IPS-11a (cell line): ENCODE results near the gene TSGA10.
"Not testable (repeated sequence)": the region's sequence is repeated elsewhere in the genome, so short reads cannot be mapped to it uniquely, and the experiment has no call there.

Experiments used
- H3K4me3 ChIP-seq: one replicate; pipeline ENCODE4 v1.5.1; 2013; ENCODE audit warnings: low read depth, low read length, control low read depth

TSGA10 gene, protein sequence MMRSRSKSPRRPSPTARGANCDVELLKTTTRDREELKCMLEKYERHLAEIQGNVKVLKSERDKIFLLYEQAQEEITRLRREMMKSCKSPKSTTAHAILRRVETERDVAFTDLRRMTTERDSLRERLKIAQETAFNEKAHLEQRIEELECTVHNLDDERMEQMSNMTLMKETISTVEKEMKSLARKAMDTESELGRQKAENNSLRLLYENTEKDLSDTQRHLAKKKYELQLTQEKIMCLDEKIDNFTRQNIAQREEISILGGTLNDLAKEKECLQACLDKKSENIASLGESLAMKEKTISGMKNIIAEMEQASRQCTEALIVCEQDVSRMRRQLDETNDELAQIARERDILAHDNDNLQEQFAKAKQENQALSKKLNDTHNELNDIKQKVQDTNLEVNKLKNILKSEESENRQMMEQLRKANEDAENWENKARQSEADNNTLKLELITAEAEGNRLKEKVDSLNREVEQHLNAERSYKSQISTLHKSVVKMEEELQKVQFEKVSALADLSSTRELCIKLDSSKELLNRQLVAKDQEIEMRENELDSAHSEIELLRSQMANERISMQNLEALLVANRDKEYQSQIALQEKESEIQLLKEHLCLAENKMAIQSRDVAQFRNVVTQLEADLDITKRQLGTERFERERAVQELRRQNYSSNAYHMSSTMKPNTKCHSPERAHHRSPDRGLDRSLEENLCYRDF

GRCh38 chr2:99154643-99155536, at the start of gene TSGA10, which contains the start of gene LIPT1:
TSS of gene TSGA10 (minus strand) at chr2:99154942. CDS start at chr2:99109439, 45,503 bp downstream.
TSS of gene LIPT1 (plus strand) at chr2:99154967. CDS start at chr2:99161958, 6,991 bp downstream.
- H3K4me3 ChIP-seq = peak within 1 kb of the TSS; percentile 88

GRCh38 chr2:99201959-99202678, 47.4 kb upstream of the TSGA10 start:
- H3K4me3 ChIP-seq = no peak overlapping the region

DNA sequence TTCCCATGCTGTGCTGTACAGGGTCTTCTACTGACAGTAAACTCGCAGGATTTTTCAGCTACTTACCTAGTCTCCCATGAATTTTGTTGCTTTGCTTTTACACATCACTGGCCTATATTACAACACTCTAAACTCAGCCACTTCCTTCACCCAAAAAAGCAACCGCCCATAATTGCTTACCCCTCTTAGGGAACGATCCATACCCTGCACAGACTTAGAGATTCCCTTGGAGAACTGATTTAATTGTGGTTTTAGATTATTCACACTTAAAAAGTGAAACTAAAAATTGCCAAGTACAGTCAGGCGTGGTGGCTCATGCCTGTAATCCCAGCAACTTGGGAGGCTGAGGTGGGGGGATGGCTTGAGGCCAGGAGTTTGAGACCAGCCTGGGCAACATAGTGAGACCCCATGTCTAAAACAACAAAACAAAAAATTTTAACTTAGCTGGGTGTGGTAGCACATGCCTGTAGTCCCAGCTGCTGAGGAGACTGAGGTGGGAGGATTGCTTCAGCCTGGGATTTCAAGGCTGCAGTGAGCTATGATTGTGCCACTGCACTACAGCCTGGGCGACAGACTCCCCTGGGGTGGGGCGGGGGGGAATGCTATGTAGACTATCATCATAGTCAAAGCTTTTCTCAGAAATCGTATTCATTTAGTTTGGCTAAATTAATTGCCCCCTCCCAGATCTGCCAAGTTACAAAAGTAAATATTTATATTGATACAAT, 45.5 kb upstream of the TSGA10 start:
- no peak overlapping the region for H3K4me3 ChIP-seq

- H3K4me3 ChIP-seq = no peak overlapping the region
These were observed 43.5 kb upstream of the TSGA10 start for GRCh38 chr2:99198103-99198841.

GRCh38 chr2:99192364-99192763, 37.6 kb upstream of the TSGA10 start:
- H3K4me3 ChIP-seq = not testable (repeated sequence)

GRCh38 chr2:99190548-99190947, 35.8 kb upstream of the TSGA10 start:
- no peak overlapping the region for H3K4me3 ChIP-seq

DNA sequence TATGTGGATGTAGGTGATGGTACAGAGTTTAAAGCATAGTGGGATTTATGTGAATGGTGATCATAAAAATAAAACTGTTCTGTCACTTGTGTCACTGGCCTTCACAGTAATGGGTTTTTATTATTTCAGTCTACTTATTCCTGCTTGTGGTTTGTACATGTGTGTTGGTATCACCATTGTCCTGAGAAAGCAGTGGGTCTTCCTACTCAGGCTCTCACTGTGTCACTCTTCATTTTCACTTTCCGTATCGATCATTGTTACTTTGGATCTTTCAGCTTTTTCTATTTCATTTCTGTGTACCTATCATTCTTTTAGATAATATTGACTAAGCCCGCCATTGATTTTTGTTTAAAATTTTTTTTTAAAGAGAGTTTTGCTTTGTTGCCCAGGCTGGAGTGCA, 33.6 kb upstream of the TSGA10 start:
- H3K4me3 ChIP-seq = no peak overlapping the region

- H3K4me3 ChIP-seq = no peak overlapping the region
These were observed 32.3 kb upstream of the TSGA10 start for GRCh38 chr2:99187011-99187410.

- no peak overlapping the region for H3K4me3 ChIP-seq
These were observed 30.1 kb upstream of the TSGA10 start for GRCh38 chr2:99184811-99185210.

- H3K4me3 ChIP-seq = no peak overlapping the region
These were observed 28.3 kb upstream of the TSGA10 start for GRCh38 chr2:99183025-99183424.

DNA sequence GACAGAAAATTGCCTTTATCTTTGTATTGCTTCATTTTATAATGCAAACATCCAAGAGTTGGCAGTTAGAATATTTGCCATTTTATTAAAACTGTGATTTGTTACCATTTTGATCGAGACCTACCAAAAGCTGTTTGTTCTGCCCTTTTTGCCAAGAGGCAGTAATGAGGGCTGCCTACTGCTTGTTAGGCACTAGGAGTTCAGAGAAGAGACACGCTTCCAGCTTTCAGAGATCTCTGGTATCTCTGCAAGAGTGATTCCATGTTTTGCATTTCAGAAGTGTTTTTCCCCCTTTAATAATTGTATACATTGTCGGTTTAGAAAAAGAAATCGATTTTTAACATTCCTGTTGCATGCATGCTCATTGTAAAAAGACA, 26.9 kb upstream of the TSGA10 start:
- peak overlapping the region; percentile 97 for H3K4me3 ChIP-seq

GRCh38 chr2:99180755-99181623, 26.2 kb upstream of the TSGA10 start, which contains the start of the genes MITD1 and MRPL30:
TSS of gene MITD1 (minus strand) at chr2:99181058. CDS start at chr2:99180981, 77 bp downstream.
TSS of gene MRPL30 (plus strand) at chr2:99181184. CDS start at chr2:99186204, 5,020 bp downstream.
- H3K4me3 ChIP-seq = peak within 1 kb of the TSS; percentile 97

DNA sequence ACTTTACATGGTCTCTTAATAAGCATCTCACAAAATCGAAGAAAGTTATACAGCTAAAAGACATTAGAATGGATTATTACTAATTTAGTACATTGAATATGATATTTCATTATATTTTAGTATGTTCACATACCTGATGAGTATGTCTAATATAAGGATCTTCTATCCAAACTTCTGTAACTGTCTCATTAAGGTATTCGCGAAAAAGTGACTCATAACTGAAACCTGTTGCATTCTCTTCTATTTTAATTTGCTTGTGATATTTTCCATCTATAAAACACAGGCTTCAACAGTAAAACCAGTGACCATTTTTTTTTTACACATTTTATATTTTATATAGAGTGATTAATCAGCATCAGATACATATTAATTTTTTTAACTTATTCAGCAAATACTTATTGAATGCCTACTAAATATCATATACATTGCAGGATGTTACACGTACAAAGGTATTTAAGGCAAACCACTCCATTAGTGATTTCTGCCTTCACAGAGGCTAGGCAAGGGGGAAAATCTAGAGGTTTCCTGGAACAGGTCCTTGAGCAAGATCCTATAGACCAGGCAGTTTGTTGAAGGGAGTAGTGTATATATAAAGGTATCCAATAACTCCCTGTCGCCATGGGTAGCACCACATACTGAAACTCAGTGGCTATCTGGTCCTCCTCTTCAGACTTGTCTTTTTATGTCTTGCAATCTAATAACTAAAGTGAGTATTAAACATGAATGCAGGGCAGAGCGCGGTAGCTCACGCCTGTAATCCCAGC, 16.8 kb upstream of the TSGA10 start:
- H3K4me3 ChIP-seq = no peak overlapping the region

DNA sequence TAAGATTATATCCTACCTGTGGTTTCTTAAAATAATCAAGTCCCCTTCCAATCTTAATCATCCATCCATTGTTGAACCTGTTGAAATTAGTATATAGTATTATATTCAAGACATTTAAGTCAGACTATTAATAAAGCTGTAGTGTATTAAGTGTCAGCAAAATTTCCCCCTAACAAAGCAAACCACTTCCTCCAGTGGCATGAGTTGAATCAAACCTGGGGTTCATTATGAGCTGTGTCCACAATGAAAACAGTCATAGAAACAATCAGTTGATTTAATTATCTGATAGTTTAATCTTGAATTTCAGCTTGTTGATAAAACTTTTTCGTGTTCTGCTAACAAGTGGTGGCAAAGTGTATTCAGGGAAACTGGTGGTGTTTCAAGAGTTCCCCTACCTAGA, 14.8 kb upstream of the TSGA10 start:
- H3K4me3 ChIP-seq = no peak overlapping the region

DNA sequence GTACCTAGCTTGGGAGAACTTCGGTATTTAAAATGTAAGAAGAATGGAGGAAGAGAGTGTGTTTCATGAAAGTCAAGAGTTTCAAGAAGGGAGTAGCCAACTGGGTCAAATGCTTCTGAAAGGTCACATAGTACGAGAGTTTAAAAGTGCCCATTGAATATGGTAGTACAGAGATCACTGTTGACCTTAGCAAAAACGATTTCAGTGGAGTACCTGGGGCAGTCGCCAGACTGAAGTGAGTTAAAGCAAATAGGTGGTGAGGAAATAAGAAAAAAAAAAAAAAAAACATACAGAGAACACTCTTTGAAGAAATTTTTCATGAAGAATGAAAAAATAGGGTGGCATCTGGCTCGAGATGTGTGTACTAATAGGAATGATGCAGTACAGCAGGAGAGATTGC, 11.5 kb upstream of the TSGA10 start:
- no peak overlapping the region for H3K4me3 ChIP-seq

DNA sequence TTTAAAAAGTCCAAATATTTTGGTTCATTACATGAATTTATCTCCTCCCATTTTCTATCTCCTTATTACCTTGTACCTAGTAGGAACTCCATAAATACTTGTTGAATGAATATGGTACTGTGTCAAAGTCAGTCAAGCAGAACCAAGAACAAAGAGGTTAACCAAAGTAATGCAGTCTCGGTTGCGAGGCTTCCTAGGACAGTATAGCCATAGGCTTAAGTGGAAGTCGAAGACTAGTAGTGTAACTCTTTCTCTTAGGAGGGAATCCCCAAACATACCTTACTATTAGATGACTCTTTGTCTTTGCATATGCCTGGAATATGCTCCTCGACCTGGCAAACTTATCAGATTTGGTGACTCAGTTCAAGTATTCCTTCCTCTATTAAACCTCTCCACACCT, 4.9 kb upstream of the TSGA10 start:
- H3K4me3 ChIP-seq = no peak overlapping the region

DNA sequence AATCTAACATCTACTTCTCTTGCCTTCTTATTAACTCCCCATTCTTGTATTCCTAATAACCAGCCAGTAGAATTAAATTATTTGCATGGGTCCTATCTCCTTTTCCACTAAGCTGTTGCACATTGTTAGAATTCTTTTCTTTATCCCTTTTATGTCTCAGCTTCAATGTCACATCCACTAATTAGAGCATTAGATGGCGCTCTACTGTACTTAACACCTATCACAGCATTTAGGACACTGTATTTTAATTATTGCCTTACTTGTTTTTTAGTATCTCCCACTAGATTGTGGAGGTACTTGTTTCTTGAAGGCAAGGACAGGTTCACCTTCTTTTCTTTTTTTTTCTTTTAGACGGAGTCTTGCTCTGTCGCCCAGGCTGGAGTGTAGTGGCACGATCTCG, 3.9 kb upstream of the TSGA10 start:
- no peak overlapping the region for H3K4me3 ChIP-seq
